Measurements from ENCODE around the gene KIRREL3.

Gene KIRREL3

GRCh38 chr11:126810776-126811175 is 189.8 kb downstream of the KIRREL3 start:
- H3K4me3 ChIP-seq (ENCODE audit: low read depth, low read length) = no peak overlapping the region
- no peak for TF ChIP-seq CTCF (IDR thresholded peaks at IDR 0.05; ENCODE audit: low read depth, low read length)

DNA sequence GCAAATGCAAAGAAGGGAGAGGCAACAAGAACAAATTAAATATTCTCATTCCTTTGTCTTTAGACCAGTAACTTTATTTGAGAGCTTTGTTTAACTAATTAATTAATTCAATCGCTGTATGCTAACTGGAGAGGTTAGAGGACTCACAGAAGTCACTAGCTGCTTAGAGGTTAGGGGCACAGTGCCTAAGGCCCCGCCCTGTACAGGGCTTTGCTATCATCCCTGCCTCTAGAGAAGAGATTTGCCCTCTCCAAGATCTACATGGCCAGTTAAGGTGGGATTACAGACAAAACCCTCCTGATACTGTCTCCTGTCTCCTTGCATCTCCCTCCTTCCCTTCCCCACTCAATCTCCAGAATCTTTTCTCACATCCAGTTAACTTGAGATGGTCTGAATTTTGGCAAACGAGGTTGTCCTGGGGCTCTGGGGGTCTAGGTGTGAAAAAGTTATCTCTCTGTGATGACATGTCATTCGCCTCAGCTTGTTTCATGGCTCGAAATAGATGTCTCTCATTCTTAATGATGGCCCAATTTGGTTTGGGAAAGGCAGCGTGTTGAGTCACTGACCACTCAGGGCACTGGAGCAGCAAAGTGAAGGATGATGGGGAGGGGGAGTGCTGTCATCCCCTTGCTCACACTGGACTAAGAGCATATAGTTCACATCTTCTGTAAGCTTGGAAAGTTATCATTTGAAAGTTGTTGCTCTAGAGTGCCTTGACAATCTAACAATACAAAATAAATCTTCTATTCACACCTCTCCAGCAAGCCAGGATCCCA is 190.9 kb downstream of the KIRREL3 start:
- TF ChIP-seq CTCF (IDR thresholded peaks at IDR 0.05; ENCODE audit: low read depth, low read length) = no peak
- H3K4me3 ChIP-seq (ENCODE audit: low read depth, low read length) = no peak overlapping the region

DNA sequence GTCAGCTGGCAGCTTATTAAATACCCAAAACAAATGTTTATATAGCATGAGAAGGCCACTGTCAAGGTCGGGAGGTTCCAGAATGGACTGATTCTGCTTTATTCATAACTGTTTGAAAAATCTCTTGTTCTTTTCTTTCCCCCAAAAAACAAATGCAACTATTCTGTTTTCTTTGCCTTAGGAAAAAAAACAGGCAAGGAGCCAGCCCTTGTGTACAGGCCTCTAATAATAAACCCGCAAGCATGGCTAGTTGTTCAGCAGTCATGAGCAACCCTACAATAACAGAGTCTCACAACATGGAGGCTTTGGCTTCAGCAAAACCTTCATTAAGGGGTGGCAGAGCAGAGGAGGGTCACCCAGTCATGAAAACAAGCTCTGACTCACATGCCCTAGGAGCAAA is 191.7 kb downstream of the KIRREL3 start:
- no peak overlapping the region for H3K4me3 ChIP-seq (ENCODE audit: low read depth, low read length)
- no peak for TF ChIP-seq CTCF (IDR thresholded peaks at IDR 0.05; ENCODE audit: low read depth, low read length)

- TF ChIP-seq CTCF (IDR thresholded peaks at IDR 0.05; ENCODE audit: low read depth, low read length) = no peak
- H3K4me3 ChIP-seq (ENCODE audit: low read depth, low read length) = no peak overlapping the region
These were observed 192.3 kb downstream of the KIRREL3 start for GRCh38 chr11:126808296-126808695.

DNA sequence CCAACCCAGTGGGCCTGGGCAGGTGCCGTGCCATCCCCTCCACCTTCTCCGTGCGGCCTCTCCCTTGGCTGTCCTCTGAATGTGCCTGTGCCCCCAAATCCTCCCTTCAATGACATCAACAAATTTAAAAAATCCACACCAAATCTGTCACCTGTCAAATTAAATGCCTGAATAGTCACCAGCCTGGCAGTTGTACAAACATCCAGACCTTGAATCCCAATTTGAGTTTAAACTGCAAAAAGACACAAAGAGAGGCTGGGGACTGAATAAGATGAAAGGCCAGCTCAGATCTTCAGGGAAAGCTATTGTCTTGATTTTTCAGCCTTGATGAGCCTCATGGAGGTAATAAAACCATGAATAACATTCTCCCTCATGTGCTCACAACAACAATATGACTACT is 194.7 kb downstream of the KIRREL3 start:
- TF ChIP-seq CTCF (IDR thresholded peaks at IDR 0.05; ENCODE audit: low read depth, low read length) = no peak
- no peak overlapping the region for H3K4me3 ChIP-seq (ENCODE audit: low read depth, low read length)

GRCh38 chr11:126804363-126804762 is 196.2 kb downstream of the KIRREL3 start:
- no peak for TF ChIP-seq CTCF (IDR thresholded peaks at IDR 0.05; ENCODE audit: low read depth, low read length)
- no peak overlapping the region for H3K4me3 ChIP-seq (ENCODE audit: low read depth, low read length)

GRCh38 chr11:126800009-126800408 is 200.6 kb downstream of the KIRREL3 start:
- TF ChIP-seq CTCF (IDR thresholded peaks at IDR 0.05; ENCODE audit: low read depth, low read length) = no peak

More at GRCh38 chr11:126800009-126800408, 200.6 kb downstream of the KIRREL3 start:
- H3K4me3 ChIP-seq (ENCODE audit: low read depth, low read length) = no peak overlapping the region

Measured in WI38 (cell line).